ENCODE measurements around the gene CDC6. TPM values are rescaled to one million over a fixed set of nuclear protein-coding genes. Genes with fewer than 3 reads are reported as not detected.

The CDC6 gene
- total RNA-seq, 1 donor from 2014 or later: 16.4 TPM

GRCh38 chr17:40312131-40312731 lies 24.6 kb downstream of the CDC6 start:
- Mint-ChIP-seq H3K4me3 (no peak overlapping the region), H3K36me3 (no peaks in the 10 kb centered on the region), H3K27me3 (ENCODE audit: low read depth) (no peaks in the 10 kb centered on the region), H3K4me1 (peaks cover 72% of the 10 kb centered on the region), H3K27ac (no peak overlapping the region), H3K9me3 (no peaks in the 10 kb centered on the region)
- no peak for DNase-seq (ENCODE audit: low spot score in 2 of 2, unreplicated experiment in 2 of 2)
- TF ChIP-seq CTCF (IDR thresholded peaks at IDR 0.05; ENCODE audit: unreplicated experiment): no peak

- Mint-ChIP-seq H3K36me3 (no peaks in the 10 kb centered on the region), H3K4me3 (no peak overlapping the region), H3K9me3 (no peaks in the 10 kb centered on the region), H3K27me3 (ENCODE audit: low read depth) (no peaks in the 10 kb centered on the region), H3K4me1 (peaks cover 79% of the 10 kb centered on the region), H3K27ac (peak overlapping the region; percentile 87)
- TF ChIP-seq CTCF (IDR thresholded peaks at IDR 0.05; ENCODE audit: unreplicated experiment): no peak
- DNase-seq (ENCODE audit: low spot score in 2 of 2, unreplicated experiment in 2 of 2): no peak
Observed at GRCh38 chr17:40312893-40313667, 25.4 kb downstream of the CDC6 start.

- no peaks in the 10 kb centered on the region for H3K9me3 Mint-ChIP-seq
- H3K27me3 Mint-ChIP-seq (ENCODE audit: low read depth): no peaks in the 10 kb centered on the region
- no peak overlapping the region for H3K4me3 Mint-ChIP-seq
- TF ChIP-seq CTCF (IDR thresholded peaks at IDR 0.05; ENCODE audit: unreplicated experiment): no peak
- DNase-seq (ENCODE audit: low spot score in 2 of 2, unreplicated experiment in 2 of 2): no peak
- peaks cover 83% of the 10 kb centered on the region for H3K4me1 Mint-ChIP-seq
- H3K27ac Mint-ChIP-seq: peak overlapping the region; percentile 94
- no peaks in the 10 kb centered on the region for H3K36me3 Mint-ChIP-seq
Observed at GRCh38 chr17:40313668-40314583, 26.2 kb downstream of the CDC6 start.

- DNase-seq (ENCODE audit: low spot score in 2 of 2, unreplicated experiment in 2 of 2): peak in 1 of 2 experiments; percentile 61
- Mint-ChIP-seq H3K4me3 (no peak overlapping the region), H3K4me1 (peaks cover 85% of the 10 kb centered on the region), H3K9me3 (no peaks in the 10 kb centered on the region), H3K27me3 (ENCODE audit: low read depth) (no peaks in the 10 kb centered on the region), H3K36me3 (no peaks in the 10 kb centered on the region), H3K27ac (peak overlapping the region; percentile 94)
- no peak for TF ChIP-seq CTCF (IDR thresholded peaks at IDR 0.05; ENCODE audit: unreplicated experiment)
Observed at GRCh38 chr17:40314584-40314956, 26.9 kb downstream of the CDC6 start.

- Mint-ChIP-seq H3K27ac (peak overlapping the region; percentile 97), H3K4me1 (peaks cover 85% of the 10 kb centered on the region), H3K4me3 (no peak overlapping the region), H3K36me3 (no peaks in the 10 kb centered on the region), H3K27me3 (ENCODE audit: low read depth) (no peaks in the 10 kb centered on the region), H3K9me3 (no peaks in the 10 kb centered on the region)
- no peak for TF ChIP-seq CTCF (IDR thresholded peaks at IDR 0.05; ENCODE audit: unreplicated experiment)
- DNase-seq (ENCODE audit: low spot score in 2 of 2, unreplicated experiment in 2 of 2): no peak
Observed at GRCh38 chr17:40315206-40315605, 27.5 kb downstream of the CDC6 start.

All from mesothelial cell of epicardium (in vitro differentiated cells).